ENCODE data around the gene STRN3. TPM values are rescaled to one million over a fixed set of nuclear protein-coding genes. Genes with fewer than 3 reads are reported as not detected.
"Not testable (repeated sequence)": the region's sequence is repeated elsewhere in the genome, so short reads cannot be mapped to it uniquely, and the experiment has no call there.

Gene STRN3
- total RNA-seq = 10 to 100 TPM; 20.4 to 28.7 (median 25.2) TPM
- polyA plus RNA-seq = 1 to 10 TPM; 3.5 to 5.8 TPM
- total RNA-seq = 44.8 reads per million, percentile 69 among the genes with 10 or more reads in this experiment

- ATAC-seq (no peak), DNase-seq (peak in 2 of 9 donors; percentile 43 to 44)
- no peaks in the 10 kb centered on the region for H3K9me3 Mint-ChIP-seq
- Histone ChIP-seq H3K4me3 (ENCODE audit: low read length) (peak within 1 kb of the TSS; percentile 84), H3K9me3 (ENCODE audit: control insufficient read depth in 2 of 3, low read length in 3 of 3) (no peaks in the 10 kb centered on the region), H3K4me1 (ENCODE audit: control insufficient read depth in 2 of 2, insufficient read depth in 2 of 2, low read length in 2 of 2) (no peaks in the 10 kb centered on the region), H3K27me3 (ENCODE audit: control insufficient read depth in 2 of 2, insufficient read depth in 2 of 2, low read length in 2 of 2) (no peaks in the 10 kb centered on the region), H3K36me3 (ENCODE audit: control insufficient read depth in 2 of 3, insufficient read depth in 3 of 3, low read length in 3 of 3) (peaks cover 0 to 16% (median 0%) of the 10 kb centered on the region in 3 experiments), H3K27ac (ENCODE audit: low read depth, low read length) (peak within 1 kb of the TSS; percentile 91)
- H3K4me1 Mint-ChIP-seq = peaks cover 35 to 62% (median 49%) of the 10 kb centered on the region in 7 donors
- H3K27ac Mint-ChIP-seq = peak within 1 kb of the TSS; percentile 89 to 98 (median 96)
- ChIA-PET POLR2A (interaction anchor here (1.0 to 2.1 kb wide), 5 partner anchors 10 to 404 kb away, joined by 3 to 33 read pairs (median 7); partner anchors contain the start of genes HECTD1 and SCFD1), CTCF (interaction anchor here (0.6 kb wide), 1 partner anchor 150 kb away, joined by 3 read pairs; no protein-coding TSS in a partner anchor)
- H3K36me3 Mint-ChIP-seq = peaks cover 0 to 6% (median 6%) of the 10 kb centered on the region in 5 donors
- H3K27me3 Mint-ChIP-seq = no peaks in the 10 kb centered on the region
- intact Hi-C loops (cut with micrococcal nuclease) = loop anchor here (1.0 to 5.0 kb wide), 17 partner anchors 45 to 1177 kb away; partner anchors contain the start of genes DTD2 (in 2 of the 2), G2E3 (in 2 of the 2), HEATR5A (in 2 of the 2) and NUBPL (in 2 of the 2)
- H3K4me3 Mint-ChIP-seq = peak within 1 kb of the TSS; percentile 86 to 100 (median 96)
Observed at GRCh38 chr14:31026077-31026449, at the start of gene STRN3. Gene STRN3, minus strand, starts transcription at chr14:31026379. Its CDS starts 194 bp downstream, at chr14:31026185.

GRCh38 chr14:31075144-31075543 is 49.0 kb upstream of the STRN3 start:
- intact Hi-C loops (cut with micrococcal nuclease) = no loop called here
- no peak overlapping the region for H3K27ac Mint-ChIP-seq
- POLR2A ChIA-PET = no interaction called here
- CTCF ChIA-PET = no interaction called here
- H3K36me3 Mint-ChIP-seq = peaks cover 4 to 38% (median 29%) of the 10 kb centered on the region in 5 donors
- peaks cover 0 to 6% (median 0%) of the 10 kb centered on the region in 11 donors for H3K9me3 Mint-ChIP-seq
- no peak overlapping the region for H3K4me3 ChIP-seq (ENCODE audit: low read length)
- no peaks in the 10 kb centered on the region for H3K27me3 ChIP-seq (ENCODE audit: control insufficient read depth in 2 of 2, insufficient read depth in 2 of 2, low read length in 2 of 2)
- no peak for ATAC-seq
- no peaks in the 10 kb centered on the region for H3K27me3 Mint-ChIP-seq
- no peaks in the 10 kb centered on the region for H3K4me1 ChIP-seq (ENCODE audit: control insufficient read depth in 2 of 2, insufficient read depth in 2 of 2, low read length in 2 of 2)
- H3K4me1 Mint-ChIP-seq = peaks cover 0 to 2% (median 0%) of the 10 kb centered on the region in 7 donors
- no peak overlapping the region for H3K27ac ChIP-seq (ENCODE audit: low read depth, low read length)
- no peaks in the 10 kb centered on the region for H3K9me3 ChIP-seq (ENCODE audit: control insufficient read depth in 2 of 3, low read length in 3 of 3)
- H3K4me3 Mint-ChIP-seq = no peak overlapping the region
- no peak for DNase-seq
- H3K36me3 ChIP-seq (ENCODE audit: control insufficient read depth in 2 of 3, insufficient read depth in 3 of 3, low read length in 3 of 3) = peaks cover 0 to 30% (median 0%) of the 10 kb centered on the region in 3 experiments

- no peak for ATAC-seq
- intact Hi-C loops (cut with micrococcal nuclease) = no loop called here
- Histone ChIP-seq H3K4me1 (ENCODE audit: control insufficient read depth in 2 of 2, insufficient read depth in 2 of 2, low read length in 2 of 2) (no peaks in the 10 kb centered on the region), H3K36me3 (ENCODE audit: control insufficient read depth in 2 of 3, insufficient read depth in 3 of 3, low read length in 3 of 3) (peaks cover 0 to 39% (median 0%) of the 10 kb centered on the region in 3 experiments), H3K27ac (ENCODE audit: low read depth, low read length) (no peak overlapping the region), H3K9me3 (ENCODE audit: control insufficient read depth in 2 of 3, low read length in 3 of 3) (no peaks in the 10 kb centered on the region), H3K27me3 (ENCODE audit: control insufficient read depth in 2 of 2, insufficient read depth in 2 of 2, low read length in 2 of 2) (no peaks in the 10 kb centered on the region), H3K4me3 (ENCODE audit: low read length) (no peak overlapping the region)
- H3K4me3 Mint-ChIP-seq = no peak overlapping the region
- POLR2A ChIA-PET = no interaction called here
- H3K27me3 Mint-ChIP-seq = no peaks in the 10 kb centered on the region
- no peak overlapping the region for H3K27ac Mint-ChIP-seq
- peaks cover 0 to 6% (median 0%) of the 10 kb centered on the region in 11 donors for H3K9me3 Mint-ChIP-seq
- no peak for DNase-seq
- CTCF ChIA-PET = no interaction called here
- H3K36me3 Mint-ChIP-seq = peaks cover 4 to 46% (median 36%) of the 10 kb centered on the region in 5 donors
- peaks cover 0 to 2% (median 0%) of the 10 kb centered on the region in 7 donors for H3K4me1 Mint-ChIP-seq
Observed at GRCh38 chr14:31071151-31071550, 45.0 kb upstream of the STRN3 start.

- Mint-ChIP-seq H3K27ac (peak overlapping the region in 1 of 9 donors; percentile 20), H3K27me3 (no peaks in the 10 kb centered on the region), H3K4me3 (no peak overlapping the region), H3K36me3 (peaks cover 4 to 43% (median 31%) of the 10 kb centered on the region in 5 donors), H3K9me3 (peaks cover 0 to 6% (median 0%) of the 10 kb centered on the region in 11 donors), H3K4me1 (peaks cover 0 to 5% (median 0%) of the 10 kb centered on the region in 7 donors)
- Histone ChIP-seq H3K4me1 (ENCODE audit: control insufficient read depth in 2 of 2, insufficient read depth in 2 of 2, low read length in 2 of 2) (no peaks in the 10 kb centered on the region), H3K9me3 (ENCODE audit: control insufficient read depth in 2 of 3, low read length in 3 of 3) (no peaks in the 10 kb centered on the region), H3K27ac (ENCODE audit: low read depth, low read length) (no peak overlapping the region), H3K36me3 (ENCODE audit: control insufficient read depth in 2 of 3, insufficient read depth in 3 of 3, low read length in 3 of 3) (peaks cover 0 to 39% (median 0%) of the 10 kb centered on the region in 3 experiments), H3K4me3 (ENCODE audit: low read length) (no peak overlapping the region), H3K27me3 (ENCODE audit: control insufficient read depth in 2 of 2, insufficient read depth in 2 of 2, low read length in 2 of 2) (no peaks in the 10 kb centered on the region)
- intact Hi-C loops (cut with micrococcal nuclease) = no loop called here
- ChIA-PET POLR2A (no interaction called here), CTCF (no interaction called here)
- DNase-seq (no peak), ATAC-seq (no peak)
Observed at GRCh38 chr14:31070431-31070830, 44.3 kb upstream of the STRN3 start.

GRCh38 chr14:31069343-31069742 is 43.2 kb upstream of the STRN3 start:
- no peak overlapping the region for H3K4me3 ChIP-seq (ENCODE audit: low read length)
- peak overlapping the region in 1 of 9 donors; percentile 13 for H3K27ac Mint-ChIP-seq
- no peaks in the 10 kb centered on the region for H3K4me1 ChIP-seq (ENCODE audit: control insufficient read depth in 2 of 2, insufficient read depth in 2 of 2, low read length in 2 of 2)
- ChIA-PET CTCF (no interaction called here), POLR2A (no interaction called here)
- no peak overlapping the region for H3K27ac ChIP-seq (ENCODE audit: low read depth, low read length)
- H3K9me3 Mint-ChIP-seq = no peaks in the 10 kb centered on the region
- peaks cover 0 to 40% (median 24%) of the 10 kb centered on the region in 5 donors for H3K36me3 Mint-ChIP-seq
- no peaks in the 10 kb centered on the region for H3K27me3 ChIP-seq (ENCODE audit: control insufficient read depth in 2 of 2, insufficient read depth in 2 of 2, low read length in 2 of 2)
- intact Hi-C loops (cut with micrococcal nuclease) = no loop called here
- H3K4me1 Mint-ChIP-seq = peaks cover 0 to 5% (median 0%) of the 10 kb centered on the region in 7 donors
- no peak overlapping the region for H3K4me3 Mint-ChIP-seq
- no peaks in the 10 kb centered on the region for H3K9me3 ChIP-seq (ENCODE audit: control insufficient read depth in 2 of 3, low read length in 3 of 3)
- H3K36me3 ChIP-seq (ENCODE audit: control insufficient read depth in 2 of 3, insufficient read depth in 3 of 3, low read length in 3 of 3) = peaks cover 0 to 30% (median 0%) of the 10 kb centered on the region in 3 experiments
- ATAC-seq = no peak
- no peak for DNase-seq
- no peaks in the 10 kb centered on the region for H3K27me3 Mint-ChIP-seq

- Histone ChIP-seq H3K27me3 (ENCODE audit: control insufficient read depth in 2 of 2, insufficient read depth in 2 of 2, low read length in 2 of 2) (no peaks in the 10 kb centered on the region), H3K9me3 (ENCODE audit: control insufficient read depth in 2 of 3, low read length in 3 of 3) (no peaks in the 10 kb centered on the region), H3K36me3 (ENCODE audit: control insufficient read depth in 2 of 3, insufficient read depth in 3 of 3, low read length in 3 of 3) (peaks cover 0 to 30% (median 0%) of the 10 kb centered on the region in 3 experiments), H3K4me1 (ENCODE audit: control insufficient read depth in 2 of 2, insufficient read depth in 2 of 2, low read length in 2 of 2) (no peaks in the 10 kb centered on the region), H3K27ac (ENCODE audit: low read depth, low read length) (no peak overlapping the region), H3K4me3 (ENCODE audit: low read length) (no peak overlapping the region)
- Mint-ChIP-seq H3K4me1 (peaks cover 0 to 5% (median 0%) of the 10 kb centered on the region in 7 donors), H3K36me3 (peaks cover 0 to 35% (median 24%) of the 10 kb centered on the region in 5 donors), H3K4me3 (no peak overlapping the region), H3K27me3 (no peaks in the 10 kb centered on the region), H3K9me3 (no peaks in the 10 kb centered on the region), H3K27ac (no peak overlapping the region)
- DNase-seq (no peak), ATAC-seq (peak; percentile 69)
- ChIA-PET POLR2A (no interaction called here), CTCF (no interaction called here)
- intact Hi-C loops (cut with micrococcal nuclease) = no loop called here
Observed at GRCh38 chr14:31068235-31068634, 42.1 kb upstream of the STRN3 start.

GRCh38 chr14:31062908-31063307 is 36.7 kb upstream of the STRN3 start:
- DNase-seq; H3K9me3 ChIP-seq (ENCODE audit: control insufficient read depth in 2 of 3, low read length in 3 of 3); H3K27me3 Mint-ChIP-seq; H3K4me3 ChIP-seq (ENCODE audit: low read length); H3K27ac Mint-ChIP-seq; H3K4me3 Mint-ChIP-seq; H3K27me3 ChIP-seq (ENCODE audit: control insufficient read depth in 2 of 2, insufficient read depth in 2 of 2, low read length in 2 of 2); ATAC-seq; H3K27ac ChIP-seq (ENCODE audit: low read depth, low read length); H3K9me3 Mint-ChIP-seq; intact Hi-C loops (cut with micrococcal nuclease); H3K4me1 ChIP-seq (ENCODE audit: control insufficient read depth in 2 of 2, insufficient read depth in 2 of 2, low read length in 2 of 2); H3K36me3 ChIP-seq (ENCODE audit: control insufficient read depth in 2 of 3, insufficient read depth in 3 of 3, low read length in 3 of 3); POLR2A ChIA-PET: not testable (repeated sequence)
- CTCF ChIA-PET = interaction anchor here (0.7 kb wide), 1 partner anchor 23 kb away, joined by 3 read pairs; no protein-coding TSS in a partner anchor
- Mint-ChIP-seq H3K36me3 (peaks cover 0 to 22% (median 5%) of the 10 kb centered on the region in 5 donors), H3K4me1 (peaks cover 7 to 16% (median 13%) of the 10 kb centered on the region in 7 donors)

All from naive thymus-derived CD4-positive, alpha-beta T cell (primary cell).